HK-2 (cell line): Measurements from ENCODE around the gene RBM44.
"Not testable (repeated sequence)": the region's sequence is repeated elsewhere in the genome, so short reads cannot be mapped to it uniquely, and the experiment has no call there.

ENCODE experiments used
- DNase-seq: peaks from one replicate; pipeline ENCODE4 v3.0.0-alpha.2; 2018; ENCODE audit not compliant: unreplicated experiment

Gene RBM44

GRCh38 chr2:237798236-237799059, at the start of gene RBM44:
TSS of gene RBM44 (plus strand) at chr2:237798779. CDS start at chr2:237813610, 14,831 bp downstream.
- DNase-seq: no peak

- no peak for DNase-seq
These were observed 49.6 kb upstream of the RBM44 start for GRCh38 chr2:237749002-237749401.

- DNase-seq: no peak
These were observed 48.6 kb upstream of the RBM44 start for GRCh38 chr2:237749961-237750360.

GRCh38 chr2:237750441-237750840, 48.1 kb upstream of the RBM44 start:
- DNase-seq: not testable (repeated sequence)

- no peak for DNase-seq
These were observed 45.8 kb upstream of the RBM44 start for GRCh38 chr2:237752761-237753165.

GRCh38 chr2:237754182-237754581, 44.4 kb upstream of the RBM44 start:
- DNase-seq: no peak

- DNase-seq: no peak
These were observed 43.8 kb upstream of the RBM44 start for GRCh38 chr2:237754626-237755248.

- DNase-seq: no peak
These were observed 41.0 kb upstream of the RBM44 start for GRCh38 chr2:237757616-237758015.

GRCh38 chr2:237758185-237758584, 40.4 kb upstream of the RBM44 start:
- DNase-seq: no peak

GRCh38 chr2:237759176-237759575, 39.4 kb upstream of the RBM44 start:
- no peak for DNase-seq

GRCh38 chr2:237760506-237761502, 37.8 kb upstream of the RBM44 start:
- no peak for DNase-seq

- not testable (repeated sequence) for DNase-seq
These were observed 36.0 kb upstream of the RBM44 start for GRCh38 chr2:237762291-237763182.

GRCh38 chr2:237763812-237764211, 34.8 kb upstream of the RBM44 start:
- no peak for DNase-seq

- not testable (repeated sequence) for DNase-seq
These were observed 33.5 kb upstream of the RBM44 start for GRCh38 chr2:237765122-237765521.

GRCh38 chr2:237765875-237766274, 32.7 kb upstream of the RBM44 start:
- DNase-seq: no peak

- DNase-seq: no peak
These were observed 32.2 kb upstream of the RBM44 start for GRCh38 chr2:237766340-237766739.

GRCh38 chr2:237772513-237772912, 26.1 kb upstream of the RBM44 start:
- DNase-seq: no peak

GRCh38 chr2:237773826-237774225, 24.8 kb upstream of the RBM44 start:
- DNase-seq: no peak

- peak; percentile 44 for DNase-seq
These were observed 23.6 kb upstream of the RBM44 start for GRCh38 chr2:237774811-237775553.

- no peak for DNase-seq
These were observed 19.1 kb upstream of the RBM44 start for GRCh38 chr2:237779521-237779920.
